HEK293 (cell line): ENCODE measurements around the gene MEFV.

Source experiments
- CTCF ChIA-PET: fragments of 350-600 bp; formaldehyde crosslinking; extraction: SDS; loops from one replicate; lab custom pipeline; 2021; ENCODE audit warnings: antibody characterized with exemption; lab: Yijun Ruan, JAX
- POLR2A ChIA-PET: fragments of 300-600 bp; formaldehyde crosslinking; extraction: SDS; loops from one replicate; lab custom pipeline; 2020; ENCODE audit warnings: antibody characterized with exemption, inconsistent platforms; lab: Yijun Ruan, JAX
- H3K27ac ChIP-seq: fragments of 200-500 bp; sonication (Bioruptor generic); 2 replicates; pipeline ENCODE4 v1.5.1; 2014; ENCODE audit warnings: low read depth, low read length, control low read depth, inconsistent platforms; ENCODE audit errors: extremely low read depth
- H3K36me3 ChIP-seq, 2 experiments: fragments of 200-500 bp in 1 of 2; sonication (Bioruptor generic) in 1 of 2; 1 replicate in 1 of 2; 2 replicates in 1 of 2; pipeline ENCODE4 v1.5.1; 2014 to 2017; ENCODE audit warnings: inconsistent platforms in 2 of 2, low read length in 2 of 2; ENCODE audit not compliant: control insufficient read depth in 2 of 2, insufficient read depth in 1 of 2
- H3K4me1 ChIP-seq: fragments of 200-500 bp; sonication (Bioruptor generic); 2 replicates; pipeline ENCODE4 v1.5.1; 2014; ENCODE audit warnings: mild to moderate bottlenecking, low read length, inconsistent platforms; ENCODE audit not compliant: control insufficient read depth, insufficient read depth
- H3K4me3 ChIP-seq: 2 replicates; pipeline ENCODE4 v1.5.1; 2011; ENCODE audit warnings: low read depth, mild to moderate bottlenecking, control low read depth, low read length, moderate library complexity
- H3K9me3 ChIP-seq: fragments of 200-500 bp; sonication (Bioruptor generic); 2 replicates; pipeline ENCODE4 v1.5.1; 2014; ENCODE audit warnings: low read depth, low read length, inconsistent platforms; ENCODE audit not compliant: control insufficient read depth, insufficient read depth
- HOXA7 ChIP-seq: sonication (generic); formaldehyde crosslinking; IDR thresholded peaks from 2 replicates; pipeline ENCODE4 v1.8.1; 2022; ENCODE audit warnings: missing genetic modification reagents, borderline replicate concordance
- PRDM4 ChIP-seq: fragments of 450-650 bp; formaldehyde crosslinking; IDR thresholded peaks from 2 replicates; pipeline ENCODE4 v1.5.1; 2017; ENCODE audit warnings: missing biosample characterization, missing genetic modification characterization
- RBAK ChIP-seq: fragments of 450-650 bp; formaldehyde crosslinking; IDR thresholded peaks from 2 replicates; pipeline ENCODE4 v1.5.1; 2016; ENCODE audit warnings: missing biosample characterization, missing genetic modification characterization
- SETDB1 ChIP-seq: IDR thresholded peaks from one replicate; pipeline ENCODE4 v1.6.1; 2017; ENCODE audit warnings: mild to moderate bottlenecking, low read length, moderate library complexity, mixed read lengths; ENCODE audit not compliant: insufficient read length
- SP7 ChIP-seq: fragments of 450-650 bp; formaldehyde crosslinking; IDR thresholded peaks from 2 replicates; pipeline ENCODE4 v1.5.1; 2016; ENCODE audit warnings: missing biosample characterization, missing genetic modification characterization
- ZBTB17 ChIP-seq: fragments of 450-650 bp; formaldehyde crosslinking; IDR thresholded peaks from 2 replicates; pipeline ENCODE4 v1.5.1; 2016; ENCODE audit warnings: missing biosample characterization, missing genetic modification characterization
- ZBTB48 ChIP-seq: fragments of 450-650 bp; formaldehyde crosslinking; IDR thresholded peaks from 2 replicates; pipeline ENCODE4 v1.5.1; 2016; ENCODE audit warnings: missing biosample characterization, missing genetic modification characterization
- ZFP41 ChIP-seq: fragments of 450-650 bp; formaldehyde crosslinking; IDR thresholded peaks from 2 replicates; pipeline ENCODE4 v1.5.1; 2016; ENCODE audit warnings: missing biosample characterization, missing genetic modification characterization, borderline replicate concordance
- ZNF121 ChIP-seq: fragments of 450-650 bp; formaldehyde crosslinking; IDR thresholded peaks from 2 replicates; pipeline ENCODE4 v1.5.1; 2016; ENCODE audit warnings: missing biosample characterization, missing genetic modification characterization
- ZNF18 ChIP-seq: fragments of 450-650 bp; formaldehyde crosslinking; IDR thresholded peaks from 2 replicates; pipeline ENCODE4 v1.5.1; 2016; ENCODE audit warnings: missing biosample characterization, missing genetic modification characterization
- ZNF19 ChIP-seq: fragments of 450-650 bp; formaldehyde crosslinking; IDR thresholded peaks from 2 replicates; pipeline ENCODE4; 2016; ENCODE audit warnings: missing biosample characterization, missing genetic modification characterization, low read depth
- ZNF426 ChIP-seq: fragments of 450-650 bp; formaldehyde crosslinking; IDR thresholded peaks from 2 replicates; pipeline ENCODE4 v1.5.1; 2017; ENCODE audit warnings: missing biosample characterization, missing genetic modification characterization, mild to moderate bottlenecking, inconsistent platforms, moderate library complexity
- ZNF48 ChIP-seq: fragments of 450-650 bp; formaldehyde crosslinking; IDR thresholded peaks from 2 replicates; pipeline ENCODE4 v1.5.1; 2016; ENCODE audit warnings: missing biosample characterization, missing genetic modification characterization
- ZNF518A ChIP-seq: fragments of 450-650 bp; formaldehyde crosslinking; conservative IDR thresholded peaks from 2 replicates; pipeline ENCODE4 v1.5.1; 2016; ENCODE audit warnings: low read depth, missing biosample characterization, missing genetic modification characterization
- ZNF521 ChIP-seq: fragments of 450-650 bp; formaldehyde crosslinking; IDR thresholded peaks from 2 replicates; pipeline ENCODE4 v1.5.1; 2017; ENCODE audit warnings: missing biosample characterization, mild to moderate bottlenecking, missing genetic modification characterization
- ZNF530 ChIP-seq: fragments of 450-650 bp; formaldehyde crosslinking; IDR thresholded peaks from 2 replicates; pipeline ENCODE4 v1.5.1; 2016; ENCODE audit warnings: low read depth, missing biosample characterization, missing genetic modification characterization
- ZNF544 ChIP-seq: fragments of 450-650 bp; formaldehyde crosslinking; IDR thresholded peaks from 2 replicates; pipeline ENCODE4 v1.5.0; 2017; ENCODE audit warnings: missing biosample characterization, missing genetic modification characterization
- ZNF558 ChIP-seq: fragments of 450-650 bp; formaldehyde crosslinking; IDR thresholded peaks from 2 replicates; pipeline ENCODE4 v1.5.1; 2016; ENCODE audit warnings: missing biosample characterization, missing genetic modification characterization
- ZNF561 ChIP-seq: fragments of 450-650 bp; IDR thresholded peaks from 2 replicates; pipeline ENCODE4 v1.5.1; 2018; ENCODE audit warnings: missing biosample characterization, missing genetic modification characterization, borderline replicate concordance
- ZNF600 ChIP-seq: fragments of 450-650 bp; formaldehyde crosslinking; IDR thresholded peaks from 2 replicates; pipeline ENCODE4 v1.5.1; 2016; ENCODE audit warnings: missing biosample characterization, missing genetic modification characterization
- ZNF623 ChIP-seq: fragments of 450-650 bp; formaldehyde crosslinking; IDR thresholded peaks from 2 replicates; pipeline ENCODE4 v1.5.1; 2016; ENCODE audit warnings: missing biosample characterization, missing genetic modification characterization
- ZNF747 ChIP-seq: fragments of 450-650 bp; formaldehyde crosslinking; IDR thresholded peaks from 2 replicates; pipeline ENCODE4 v1.5.1; 2016; ENCODE audit warnings: missing biosample characterization, missing genetic modification characterization
- ZNF777 ChIP-seq: fragments of 450-650 bp; formaldehyde crosslinking; IDR thresholded peaks from 2 replicates; pipeline ENCODE4 v1.5.1; 2017; ENCODE audit warnings: missing biosample characterization, missing genetic modification characterization, borderline replicate concordance
- ZSCAN30 ChIP-seq: fragments of 450-650 bp; IDR thresholded peaks from 2 replicates; pipeline ENCODE4 v1.5.1; 2018; ENCODE audit warnings: missing biosample characterization, mild to moderate bottlenecking, missing genetic modification characterization, moderate library complexity

MEFV gene

GRCh38 chr16:3220839-3221238 is 35.6 kb downstream of the MEFV start:
- H3K27ac ChIP-seq: no peak overlapping the region
- POLR2A ChIA-PET: no interaction called here
- H3K4me3 ChIP-seq: no peak overlapping the region
- H3K4me1 ChIP-seq: no peaks in the 10 kb centered on the region
- 0 out of 2 replicates have a peak, but pooled peaks have one; percentile 30 for TF ChIP-seq ZNF121 (tag by site-specific recombination)
- no peak for TF ChIP-seq ZFP41 (tag by site-specific recombination)
- CTCF ChIA-PET: no interaction called here
- peaks cover 3 to 34% of the 10 kb centered on the region in 2 experiments; a peak in 2 of 3 replicates for H3K36me3 ChIP-seq
- no peaks in the 10 kb centered on the region for H3K9me3 ChIP-seq

GRCh38 chr16:3216263-3216640 is 40.2 kb downstream of the MEFV start:
- TF ChIP-seq ZNF48 (tag by site-specific recombination) (no peak), ZNF747 (tag by site-specific recombination) (no peak), ZNF600 (no peak), PRDM4 (tag by site-specific recombination) (no peak), ZNF558 (tag by site-specific recombination) (no peak), SP7 (tag by site-specific recombination) (no peak), HOXA7 (CRISPR knock-in tag) (no peak), ZSCAN30 (tag by site-specific recombination) (no peak), ZNF426 (tag by site-specific recombination) (no peak), ZNF561 (no peak), ZNF623 (tag by site-specific recombination) (no peak), RBAK (no peak), ZNF18 (tag by site-specific recombination) (no peak), SETDB1 (no peak), ZNF530 (tag by site-specific recombination) (no peak), ZNF521 (tag by site-specific recombination) (no peak), ZNF777 (no peak), ZNF19 (tag by site-specific recombination) (no peak)
- Histone ChIP-seq H3K4me3 (no peak overlapping the region), H3K36me3 (no peaks in the 10 kb centered on the region), H3K27ac (no peak overlapping the region), H3K4me1 (no peaks in the 10 kb centered on the region), H3K9me3 (no peaks in the 10 kb centered on the region)
- ChIA-PET POLR2A (no interaction called here), CTCF (interaction anchor here (0.6 kb wide), 1 partner anchor 236 kb away, joined by 3 read pairs; no protein-coding TSS in a partner anchor)

GRCh38 chr16:3215601-3216262 is 40.7 kb downstream of the MEFV start:
- no peaks in the 10 kb centered on the region for H3K4me1 ChIP-seq
- ChIA-PET CTCF (interaction anchor here (0.6 kb wide), 1 partner anchor 236 kb away, joined by 3 read pairs; no protein-coding TSS in a partner anchor), POLR2A (no interaction called here)
- no peaks in the 10 kb centered on the region for H3K9me3 ChIP-seq
- H3K27ac ChIP-seq: no peak overlapping the region
- no peaks in the 10 kb centered on the region for H3K36me3 ChIP-seq
- H3K4me3 ChIP-seq: no peak overlapping the region
- TF ChIP-seq ZBTB48 (tag by site-specific recombination): no peak
- TF ChIP-seq ZBTB17 (tag by site-specific recombination): 0 out of 2 replicates have a peak, but pooled peaks have one; percentile 28
- TF ChIP-seq ZNF518A (tag by site-specific recombination): no peak
- TF ChIP-seq ZNF544 (tag by site-specific recombination): no peak
- no peak for TF ChIP-seq ZNF521 (tag by site-specific recombination)
- no peak for TF ChIP-seq HOXA7 (CRISPR knock-in tag)
